Endothelial cell of umbilical vein (primary cell): Measurements from ENCODE around the gene PRDM16. TPM values are rescaled to one million over a fixed set of nuclear protein-coding genes. Genes with fewer than 3 reads are reported as not detected.

Experiments used
- BruUV-seq: library from RNA; stranded (reverse); fragments of 400-500 nt; replicated peaks from 2 replicates; lab custom pipeline; 2021; lab: Mats Ljungman, UMichigan
- CTCF ChIA-PET: fragments of 300-600, 350-600 bp; sonication (Branson Sonifier 250); formaldehyde crosslinking; loops from one replicate; lab custom pipeline; 2021; ENCODE audit warnings: antibody characterized with exemption, inconsistent platforms; lab: Charles Lee
- POLR2A ChIA-PET: fragments of 300-600, 350-600 bp; sonication (Branson Sonifier 250); formaldehyde crosslinking; loops from one replicate; lab custom pipeline; 2021; ENCODE audit warnings: antibody characterized with exemption, inconsistent platforms; lab: Charles Lee
- DNase-seq: peaks from one replicate; pipeline ENCODE4 v3.0.0-alpha.2; 2011; ENCODE audit warnings: low read depth, low spot score
- FAIRE-seq: peaks from 2 replicates; lab custom pipeline; 2011; peaks lifted over from hg19 to GRCh38; lab: Jason Lieb, UNC
- H2AFZ ChIP-seq: 2 replicates; pipeline ENCODE4 v1.6.0; 2012; ENCODE audit warnings: low read depth, low read length, control low read depth, inconsistent platforms
- H3K27ac ChIP-seq: 2 replicates; pipeline ENCODE4 v1.5.1; 2011; ENCODE audit warnings: low read depth, mild to moderate bottlenecking, control low read depth, low read length, moderate library complexity; ENCODE audit not compliant: insufficient read depth
- H3K27me3 ChIP-seq, 2 experiments: 2 replicates each; pipeline versions ENCODE4 v1.6.0 to v1.6.1; 2011; ENCODE audit warnings: low read length in 2 of 2, mixed read lengths in 1 of 2; ENCODE audit not compliant: control insufficient read depth in 2 of 2, insufficient read depth in 2 of 2
- H3K36me3 ChIP-seq, 2 experiments: 2 replicates in 1 of 2; 3 replicates in 1 of 2; pipeline ENCODE4 v1.5.1; 2011; ENCODE audit warnings: low read length in 2 of 2, mild to moderate bottlenecking in 1 of 2, moderate library complexity in 1 of 2; ENCODE audit not compliant: control insufficient read depth in 2 of 2, insufficient read depth in 2 of 2; ENCODE audit errors: extremely low read depth in 1 of 2
- H3K4me1 ChIP-seq: 3 replicates; pipeline ENCODE4 v1.5.1; 2011; ENCODE audit warnings: mild to moderate bottlenecking, low read length; ENCODE audit not compliant: control insufficient read depth, insufficient read depth; ENCODE audit errors: extremely low read depth
- H3K4me2 ChIP-seq: 2 replicates; pipeline ENCODE4 v1.6.1; 2011; ENCODE audit warnings: low read length, control low read depth, mixed read lengths; ENCODE audit not compliant: insufficient read depth
- H3K4me3 ChIP-seq, 3 experiments: fragments of 200-600 bp in 1 of 3; sonication (generic), shearing (Covaris generic) in 1 of 3; replicated peaks in 1 of 3; 2 replicates each; pipeline ENCODE4 v1.5.1; 2011 to 2016; ENCODE audit warnings: control low read depth in 3 of 3, low read length in 3 of 3, mild to moderate bottlenecking in 2 of 3, inconsistent platforms in 1 of 3, low read depth in 1 of 3, moderate library complexity in 1 of 3; ENCODE audit not compliant: insufficient read depth in 1 of 3
- H3K79me2 ChIP-seq: 2 replicates; pipeline ENCODE4 v1.6.0; 2012; ENCODE audit warnings: low read length, inconsistent platforms; ENCODE audit not compliant: control insufficient read depth, insufficient read depth
- H3K9ac ChIP-seq: replicated peaks from 2 replicates; pipeline ENCODE3; 2011; ENCODE audit warnings: low read length, control low read depth; ENCODE audit not compliant: insufficient read depth; ENCODE audit errors: extremely low read depth
- H3K9me1 ChIP-seq: replicated peaks from 3 replicates; pipeline ENCODE4 v1.6.0; 2011; ENCODE audit warnings: mild to moderate bottlenecking, low read length; ENCODE audit not compliant: control insufficient read depth, insufficient read depth; ENCODE audit errors: extremely low read depth
- H3K9me3 ChIP-seq: replicated peaks from 2 replicates; pipeline ENCODE4 v1.5.1; 2012; ENCODE audit warnings: low read length, inconsistent platforms; ENCODE audit not compliant: control insufficient read depth, insufficient read depth
- H4K20me1 ChIP-seq: replicated peaks from 2 replicates; pipeline ENCODE3; 2011; ENCODE audit warnings: mild to moderate bottlenecking, low read length; ENCODE audit not compliant: control insufficient read depth, insufficient read depth; ENCODE audit errors: extremely low read depth
- EZH2 ChIP-seq: IDR thresholded peaks from 2 replicates; pipeline ENCODE4 v1.6.1; 2012; ENCODE audit warnings: borderline replicate concordance, low read depth, mild to moderate bottlenecking, moderate library complexity, low read length, inconsistent platforms; ENCODE audit not compliant: severe bottlenecking
- dilution Hi-C: fragments of 300-500 bp; cut with MboI; formaldehyde crosslinking; loops from one replicate; pipeline ENCODE4 v1.15.0; 2019; ENCODE audit warnings: low sequenced_read_pairs; ENCODE audit not compliant: extremely low pct_ligation_motif_present
- intact Hi-C: fragments of 100-400 bp; cut with micrococcal nuclease; formaldehyde crosslinking; loops from one replicate; pipeline ENCODE4 v1.10.0; 2022
- polyA plus RNA-seq, 4 experiments: library from polyadenylated mRNA; depleted of rRNA in 3 of 4; stranded (reverse) in 3 of 4; unstranded in 1 of 4; fragments of >200 nt; gene quantifications; 2 replicates each; pipeline versions ENCODE4 v1.2.1 to v1.2.3, GENCODE V29; 2011 to 2012; ENCODE audit warnings: missing spikeins in 1 of 4
- total RNA-seq: library from RNA; stranded (reverse); gene quantifications from 2 replicates; pipeline ENCODE4 v1.2.3, GENCODE V29; 2021
- TF ChIP-seq, protein P1 (sequence below), 2 donors: IDR thresholded peaks; 1 replicate in 1 of 2; 2 replicates in 1 of 2; pipeline ENCODE4 v1.5.1; 2011; ENCODE audit warnings: low read length in 2 of 2, mild to moderate bottlenecking in 2 of 2, moderate library complexity in 2 of 2, control low read depth in 1 of 2, inconsistent platforms in 1 of 2, low read depth in 1 of 2; ENCODE audit not compliant: insufficient read depth in 1 of 2; ENCODE audit errors: extremely low read depth in 1 of 2
- TF ChIP-seq, protein P2 (sequence below): IDR thresholded peaks from 2 replicates; pipeline ENCODE4 v1.6.1; 2011; ENCODE audit not compliant: insufficient read depth, insufficient read length

Gene PRDM16
- total and polyA plus RNA-seq, 2 donors (not counting 3 experiments of a cell fraction or from before 2014, with no cell fraction given): not detected

DNA sequence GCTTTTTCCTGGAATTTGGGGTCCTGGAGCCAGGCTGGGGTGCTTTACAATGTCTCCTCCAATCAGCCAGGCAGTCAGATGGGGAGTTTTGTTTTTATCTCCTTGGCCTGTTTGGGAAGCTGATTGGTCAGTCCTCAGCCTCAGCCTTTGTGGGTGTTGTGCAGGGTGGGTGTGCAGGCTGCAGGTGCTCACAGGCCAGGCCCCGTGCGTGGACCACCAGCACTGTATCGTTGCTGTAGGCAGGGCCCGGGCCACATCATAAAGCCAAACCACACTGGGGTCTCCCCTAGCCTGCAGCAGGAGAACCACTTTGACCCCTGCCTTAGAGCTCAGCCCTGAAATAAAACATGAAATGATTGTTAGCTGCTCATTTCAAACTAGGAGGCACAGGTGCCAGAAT is 8.6 kb downstream of the PRDM16 start:
- BruUV-seq: no TSS peak
- H2AFZ ChIP-seq: no peak overlapping the region
- no peaks in the 10 kb centered on the region for H3K36me3 ChIP-seq
- H3K27ac ChIP-seq: no peak overlapping the region
- no peaks in the 10 kb centered on the region for H3K4me1 ChIP-seq
- H3K9me1 ChIP-seq: no peaks in the 10 kb centered on the region
- no peak overlapping the region for H3K4me2 ChIP-seq
- no peak for TF ChIP-seq EZH2
- TF ChIP-seq, protein P1, sequence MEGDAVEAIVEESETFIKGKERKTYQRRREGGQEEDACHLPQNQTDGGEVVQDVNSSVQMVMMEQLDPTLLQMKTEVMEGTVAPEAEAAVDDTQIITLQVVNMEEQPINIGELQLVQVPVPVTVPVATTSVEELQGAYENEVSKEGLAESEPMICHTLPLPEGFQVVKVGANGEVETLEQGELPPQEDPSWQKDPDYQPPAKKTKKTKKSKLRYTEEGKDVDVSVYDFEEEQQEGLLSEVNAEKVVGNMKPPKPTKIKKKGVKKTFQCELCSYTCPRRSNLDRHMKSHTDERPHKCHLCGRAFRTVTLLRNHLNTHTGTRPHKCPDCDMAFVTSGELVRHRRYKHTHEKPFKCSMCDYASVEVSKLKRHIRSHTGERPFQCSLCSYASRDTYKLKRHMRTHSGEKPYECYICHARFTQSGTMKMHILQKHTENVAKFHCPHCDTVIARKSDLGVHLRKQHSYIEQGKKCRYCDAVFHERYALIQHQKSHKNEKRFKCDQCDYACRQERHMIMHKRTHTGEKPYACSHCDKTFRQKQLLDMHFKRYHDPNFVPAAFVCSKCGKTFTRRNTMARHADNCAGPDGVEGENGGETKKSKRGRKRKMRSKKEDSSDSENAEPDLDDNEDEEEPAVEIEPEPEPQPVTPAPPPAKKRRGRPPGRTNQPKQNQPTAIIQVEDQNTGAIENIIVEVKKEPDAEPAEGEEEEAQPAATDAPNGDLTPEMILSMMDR (IDR thresholded peaks at IDR 0.05; ENCODE audit: extremely low read depth in 1 of 2, insufficient read depth in 1 of 2, low read depth in 1 of 2, low read length in 2 of 2): no peak
- DNase-seq (no peak), FAIRE-seq (no peak)
- H3K4me3 ChIP-seq: no peak overlapping the region
- intact Hi-C loops (no loop called here), dilution Hi-C loops (no loop called here)
- H3K27me3 ChIP-seq: peaks cover 18 to 19% of the 10 kb centered on the region in 2 experiments
- ChIA-PET POLR2A (no interaction called here), CTCF (no interaction called here)
- no peak overlapping the region for H3K9ac ChIP-seq
- H3K79me2 ChIP-seq: no peaks in the 10 kb centered on the region
- H3K9me3 ChIP-seq: no peaks in the 10 kb centered on the region
- H4K20me1 ChIP-seq: no peaks in the 10 kb centered on the region

DNA sequence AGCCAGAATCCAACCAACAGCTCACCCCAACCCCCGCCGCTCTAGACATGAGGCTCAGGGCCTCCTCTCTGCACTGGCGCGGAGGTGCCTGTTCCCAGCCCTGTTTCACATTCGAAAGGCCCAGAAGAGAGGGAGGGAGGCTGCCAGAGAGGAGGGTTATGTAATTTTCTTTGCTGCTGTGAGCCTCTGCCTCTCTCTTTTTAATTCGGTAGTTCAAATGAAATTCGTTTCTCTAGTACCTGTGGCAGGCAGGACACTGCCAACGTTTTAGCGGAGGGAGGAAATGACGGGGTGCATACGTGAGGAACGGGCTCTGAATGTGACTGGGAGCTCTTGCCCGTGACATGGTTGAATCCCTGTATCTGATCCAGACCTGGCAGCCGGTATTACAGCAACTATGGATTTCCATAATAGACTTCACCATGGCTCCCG is 9.4 kb downstream of the PRDM16 start:
- Histone ChIP-seq H3K27ac (no peak overlapping the region), H3K79me2 (no peaks in the 10 kb centered on the region), H3K27me3 (peaks cover 10 to 12% of the 10 kb centered on the region in 2 experiments), H3K9me1 (no peaks in the 10 kb centered on the region), H3K9ac (no peak overlapping the region), H2AFZ (no peak overlapping the region), H3K4me3 (no peak overlapping the region), H3K4me2 (no peak overlapping the region), H4K20me1 (no peaks in the 10 kb centered on the region), H3K4me1 (no peaks in the 10 kb centered on the region), H3K9me3 (no peaks in the 10 kb centered on the region), H3K36me3 (no peaks in the 10 kb centered on the region)
- dilution Hi-C loops (no loop called here), intact Hi-C loops (no loop called here)
- ChIA-PET CTCF (no interaction called here), POLR2A (no interaction called here)
- DNase-seq (no peak), FAIRE-seq (no peak)
- no TSS peak for BruUV-seq
- TF ChIP-seq, protein P2, sequence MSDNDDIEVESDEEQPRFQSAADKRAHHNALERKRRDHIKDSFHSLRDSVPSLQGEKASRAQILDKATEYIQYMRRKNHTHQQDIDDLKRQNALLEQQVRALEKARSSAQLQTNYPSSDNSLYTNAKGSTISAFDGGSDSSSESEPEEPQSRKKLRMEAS: no peak
- no peak for TF ChIP-seq EZH2
